H1 (cell line): ENCODE measurements around the gene ARHGAP6. TPM values are rescaled to one million over a fixed set of nuclear protein-coding genes. Genes with fewer than 3 reads are reported as not detected.

Experiments used
- BRCA1 ChIP-seq: IDR thresholded peaks from 2 replicates; pipeline ENCODE4 v1.6.1; 2012; ENCODE audit warnings: low read depth, low read length, improper control_type of control experiment
- CHD2 ChIP-seq: IDR thresholded peaks from 2 replicates; pipeline ENCODE4 v1.6.1; 2012; ENCODE audit warnings: low read length, improper control_type of control experiment
- EGR1 ChIP-seq: IDR thresholded peaks from 2 replicates; pipeline ENCODE4 v1.6.1; 2011; ENCODE audit warnings: low read depth, low read length, borderline replicate concordance
- KDM4A ChIP-seq: IDR thresholded peaks from one replicate; pipeline ENCODE4 v1.7.1; 2012; ENCODE audit warnings: low read depth, mild to moderate bottlenecking, moderate library complexity, low read length, inconsistent platforms; ENCODE audit not compliant: severe bottlenecking
- POLR2AphosphoS5 ChIP-seq: IDR thresholded peaks from 2 replicates; pipeline ENCODE4 v1.6.1; 2011; ENCODE audit warnings: low read depth, low read length
- RNF2 ChIP-seq: fragments of 200-900, 300-1000 bp; sonication (generic); IDR thresholded peaks from 2 replicates; pipeline ENCODE4 v1.7.1; 2016; ENCODE audit warnings: borderline replicate concordance, low read depth, mild to moderate bottlenecking, antibody characterized with exemption, low read length; ENCODE audit not compliant: poor library complexity, severe bottlenecking; ENCODE audit errors: missing control alignments
- SP4 ChIP-seq: IDR thresholded peaks from 2 replicates; pipeline ENCODE4 v1.6.1; 2012; ENCODE audit warnings: low read length, inconsistent platforms
- polyA plus RNA-seq, 7 experiments: library from polyadenylated mRNA; depleted of rRNA in 3 of 7; stranded (reverse) in 5 of 7; unstranded in 2 of 7; fragments of >200 nt in 5 of 7; fragments of 200-250 nt in 2 of 7; gene quantifications; 1 replicate in 5 of 7; 2 replicates in 1 of 7; 4 replicates in 1 of 7; pipeline versions ENCODE4 v1.2.1 to v1.2.3, GENCODE V29; 2011 to 2013; ENCODE audit warnings: missing spikeins in 2 of 7, mixed read lengths in 2 of 7
- total RNA-seq: library from RNA; stranded (reverse); fragmentation: NEBNext Ultra II Directional; extraction: Animal tissue kit (Norgen Biotek cat#: 25700); gene quantifications from 2 replicates; pipeline ENCODE4 v1.2.1, GENCODE V29; 2021

The ARHGAP6 gene
- total and polyA plus RNA-seq, 2 of the 8 experiments (the other 6 are each of a cell fraction or from before 2014, with no cell fraction given), result 0.35 to 0.82 TPM

DNA sequence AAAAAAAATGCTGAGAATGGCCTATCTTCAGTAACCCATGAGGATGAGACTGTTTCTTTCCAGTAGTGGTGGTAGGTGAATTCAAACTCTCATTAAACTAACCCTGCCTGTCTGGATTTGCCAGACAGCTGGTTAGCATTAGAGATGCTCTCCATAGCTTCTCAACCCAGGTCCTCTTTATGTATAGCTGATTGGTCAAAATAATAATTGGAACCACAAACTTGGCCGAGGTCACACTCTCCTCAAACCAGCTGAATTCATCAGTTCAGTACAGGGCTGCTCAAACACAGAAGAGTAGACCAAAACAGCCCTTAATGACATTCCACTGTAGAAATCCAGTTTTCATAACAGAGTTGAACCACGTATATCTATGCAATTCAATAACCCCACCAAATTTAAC is 469.2 kb downstream of the ARHGAP6 start (continued):
- TF ChIP-seq RNF2 (no peak), CHD2 (no peak), SP4 (no peak), POLR2AphosphoS5 (no peak), BRCA1 (no peak), KDM4A (no peak), EGR1 (no peak)
